ENCODE results near the gene ARHGAP18. TPM values are rescaled to one million over a fixed set of nuclear protein-coding genes. Genes with fewer than 3 reads are reported as not detected.

ARHGAP18 gene
- total and polyA plus RNA-seq, 7 donors = 1.6 to 6.8 (median 5.5) TPM

DNA sequence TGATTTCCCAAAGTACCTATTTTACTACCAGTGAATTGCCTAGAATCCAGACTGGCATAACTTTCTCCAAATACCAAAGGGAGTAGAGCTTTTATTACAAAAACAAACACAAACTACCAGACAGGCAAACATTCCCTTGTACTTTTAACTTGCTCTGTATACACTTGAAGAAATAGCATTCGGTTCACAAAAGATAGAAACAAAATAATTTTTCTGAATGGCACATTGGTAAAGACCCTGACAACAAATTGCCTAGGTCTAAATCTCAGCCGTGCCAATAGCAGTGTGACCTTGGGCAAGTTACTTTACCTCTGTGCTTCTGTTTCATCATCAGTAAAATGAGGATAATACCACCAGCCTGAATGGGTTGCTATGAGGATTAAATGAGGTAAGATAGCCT, 15.9 kb downstream of the ARHGAP18 start:
- DNase-seq (no peak), ATAC-seq (no peak)
- no peaks in the 10 kb centered on the region for H3K36me3 ChIP-seq (ENCODE audit: insufficient read depth in 1 of 2, low read depth in 1 of 2)
- H3K27me3 ChIP-seq (ENCODE audit: insufficient read depth in 3 of 3, low read length in 2 of 3) = no peaks in the 10 kb centered on the region
- H3K27ac ChIP-seq = peak overlapping the region; percentile 77
- H3K4me1 ChIP-seq = peaks cover 90% of the 10 kb centered on the region
- no peak overlapping the region for H3K4me3 ChIP-seq
- intact Hi-C loops (cut with DNase I) = no loop called here
- H3K9me3 ChIP-seq = no peaks in the 10 kb centered on the region
- 55 to 72% (median 64%) methylated on average over 2 of the region's 2 CpGs for WGBS, 3 donors
- TF ChIP-seq, protein P1, sequence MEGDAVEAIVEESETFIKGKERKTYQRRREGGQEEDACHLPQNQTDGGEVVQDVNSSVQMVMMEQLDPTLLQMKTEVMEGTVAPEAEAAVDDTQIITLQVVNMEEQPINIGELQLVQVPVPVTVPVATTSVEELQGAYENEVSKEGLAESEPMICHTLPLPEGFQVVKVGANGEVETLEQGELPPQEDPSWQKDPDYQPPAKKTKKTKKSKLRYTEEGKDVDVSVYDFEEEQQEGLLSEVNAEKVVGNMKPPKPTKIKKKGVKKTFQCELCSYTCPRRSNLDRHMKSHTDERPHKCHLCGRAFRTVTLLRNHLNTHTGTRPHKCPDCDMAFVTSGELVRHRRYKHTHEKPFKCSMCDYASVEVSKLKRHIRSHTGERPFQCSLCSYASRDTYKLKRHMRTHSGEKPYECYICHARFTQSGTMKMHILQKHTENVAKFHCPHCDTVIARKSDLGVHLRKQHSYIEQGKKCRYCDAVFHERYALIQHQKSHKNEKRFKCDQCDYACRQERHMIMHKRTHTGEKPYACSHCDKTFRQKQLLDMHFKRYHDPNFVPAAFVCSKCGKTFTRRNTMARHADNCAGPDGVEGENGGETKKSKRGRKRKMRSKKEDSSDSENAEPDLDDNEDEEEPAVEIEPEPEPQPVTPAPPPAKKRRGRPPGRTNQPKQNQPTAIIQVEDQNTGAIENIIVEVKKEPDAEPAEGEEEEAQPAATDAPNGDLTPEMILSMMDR (IDR thresholded peaks at IDR 0.05) = no peak

DNA sequence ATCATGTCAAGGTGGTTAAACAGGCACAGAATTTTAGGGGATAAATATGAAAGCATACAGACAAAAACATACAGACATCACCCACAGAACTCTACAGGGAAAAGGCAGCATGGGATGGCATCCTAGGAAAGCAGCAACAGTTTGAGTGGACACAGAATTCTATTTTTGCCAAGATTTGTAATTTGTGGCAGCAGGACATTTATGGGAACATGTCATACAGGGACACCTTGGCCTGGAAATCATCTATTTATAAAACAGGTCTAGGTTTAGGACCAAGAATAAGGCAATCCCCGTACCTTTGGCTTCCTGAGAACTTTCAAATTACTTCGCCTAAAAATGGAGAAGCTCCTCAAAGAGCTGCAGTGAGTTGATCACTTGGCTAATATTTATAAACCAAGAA, 17.5 kb downstream of the ARHGAP18 start:
- TF ChIP-seq, protein P1 (IDR thresholded peaks at IDR 0.05) = no peak
- intact Hi-C loops (cut with DNase I) = no loop called here
- no peaks in the 10 kb centered on the region for H3K27me3 ChIP-seq (ENCODE audit: insufficient read depth in 3 of 3, low read length in 2 of 3)
- H3K36me3 ChIP-seq (ENCODE audit: insufficient read depth in 1 of 2, low read depth in 1 of 2) = no peaks in the 10 kb centered on the region
- H3K9me3 ChIP-seq = no peaks in the 10 kb centered on the region
- no peak for DNase-seq
- H3K27ac ChIP-seq = peak overlapping the region; percentile 77
- H3K4me1 ChIP-seq = peaks cover 94% of the 10 kb centered on the region
- H3K4me3 ChIP-seq = peak overlapping the region; percentile 43
- 26 to 35% (median 29%) methylated on average over 2 of the region's 2 CpGs for WGBS, 3 donors
- ATAC-seq = peak; percentile 59 to 86 (median 72)

DNA sequence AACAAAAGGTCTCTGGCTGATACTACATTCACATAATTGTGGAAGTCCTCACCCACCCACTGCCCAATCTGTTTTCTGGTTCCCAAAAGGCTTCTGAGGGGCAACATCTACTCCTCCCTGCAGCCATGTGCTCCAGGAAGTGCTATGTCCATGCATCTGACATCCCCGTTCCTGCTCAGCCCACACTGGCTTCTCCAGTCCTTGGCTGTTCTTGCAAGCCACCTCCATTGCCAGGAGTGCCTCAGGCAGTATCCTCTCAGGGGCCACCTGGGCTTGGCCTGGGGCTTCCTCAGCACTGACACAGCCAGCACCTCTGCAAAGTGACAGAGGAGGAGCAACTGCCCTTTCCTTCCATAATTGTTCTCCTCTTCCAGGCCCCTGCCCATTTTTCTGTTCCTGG, 18.3 kb downstream of the ARHGAP18 start:
- TF ChIP-seq, protein P1 (IDR thresholded peaks at IDR 0.05) = no peak
- ATAC-seq (peak in 2 of 4 donors; percentile 27 to 35), DNase-seq (no peak)

DNA sequence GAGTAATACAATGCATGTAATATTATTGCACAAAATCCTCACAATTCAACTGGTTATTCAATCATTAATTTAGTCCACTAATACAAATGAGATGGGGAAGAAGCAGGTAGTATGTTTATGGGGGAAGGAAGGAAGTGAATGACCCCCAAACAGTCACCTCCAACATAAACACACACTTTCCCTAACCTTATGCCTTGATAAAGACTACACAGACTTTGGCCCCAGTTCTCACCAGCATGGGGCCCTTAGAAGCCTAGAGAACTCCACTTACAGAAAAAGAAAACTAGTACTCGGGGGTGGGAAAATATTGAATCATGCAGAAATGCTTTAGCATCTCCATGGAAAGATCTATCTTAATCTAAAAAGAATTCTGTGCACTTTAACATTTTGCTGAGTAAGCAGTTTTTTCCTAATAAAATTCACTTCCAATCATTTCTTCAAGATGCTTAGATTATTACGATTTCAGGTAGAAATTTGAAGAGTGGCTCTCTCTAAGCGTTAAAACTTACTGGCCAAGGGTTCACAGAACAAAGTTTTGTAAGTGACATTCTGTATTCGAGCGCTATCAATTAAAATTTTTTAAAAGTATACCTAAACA, 18.8 kb downstream of the ARHGAP18 start:
- H3K4me3 ChIP-seq = no peak overlapping the region

More for the DNA sequence above, 18.3 kb downstream of the ARHGAP18 start:
- H3K27me3 ChIP-seq (ENCODE audit: insufficient read depth in 3 of 3, low read length in 2 of 3) = no peaks in the 10 kb centered on the region
- H3K36me3 ChIP-seq (ENCODE audit: insufficient read depth in 1 of 2, low read depth in 1 of 2) = no peaks in the 10 kb centered on the region
- H3K4me3 ChIP-seq = no peak overlapping the region
- no peaks in the 10 kb centered on the region for H3K9me3 ChIP-seq
- H3K4me1 ChIP-seq = peaks cover 86% of the 10 kb centered on the region
- intact Hi-C loops (cut with DNase I) = no loop called here
- H3K27ac ChIP-seq = peak overlapping the region; percentile 77
- 8 to 56% (median 35%) methylated on average over 1 of the region's 1 CpG for WGBS, 3 donors

More for the DNA sequence above, 18.8 kb downstream of the ARHGAP18 start:
- 88 to 97% (median 96%) methylated on average over 5 of the region's 5 CpGs for WGBS, 3 donors
- Histone ChIP-seq H3K9me3 (no peaks in the 10 kb centered on the region), H3K4me1 (peaks cover 80% of the 10 kb centered on the region), H3K27ac (peak overlapping the region; percentile 77), H3K36me3 (ENCODE audit: insufficient read depth in 1 of 2, low read depth in 1 of 2) (no peaks in the 10 kb centered on the region), H3K27me3 (ENCODE audit: insufficient read depth in 3 of 3, low read length in 2 of 3) (no peaks in the 10 kb centered on the region)
- TF ChIP-seq, protein P1 (IDR thresholded peaks at IDR 0.05) = no peak
- DNase-seq (no peak), ATAC-seq (no peak)
- intact Hi-C loops (cut with DNase I) = no loop called here

All from psoas muscle (tissue), 8 donors.